ENCODE data around the gene LRRC8D.

Gene LRRC8D

DNA sequence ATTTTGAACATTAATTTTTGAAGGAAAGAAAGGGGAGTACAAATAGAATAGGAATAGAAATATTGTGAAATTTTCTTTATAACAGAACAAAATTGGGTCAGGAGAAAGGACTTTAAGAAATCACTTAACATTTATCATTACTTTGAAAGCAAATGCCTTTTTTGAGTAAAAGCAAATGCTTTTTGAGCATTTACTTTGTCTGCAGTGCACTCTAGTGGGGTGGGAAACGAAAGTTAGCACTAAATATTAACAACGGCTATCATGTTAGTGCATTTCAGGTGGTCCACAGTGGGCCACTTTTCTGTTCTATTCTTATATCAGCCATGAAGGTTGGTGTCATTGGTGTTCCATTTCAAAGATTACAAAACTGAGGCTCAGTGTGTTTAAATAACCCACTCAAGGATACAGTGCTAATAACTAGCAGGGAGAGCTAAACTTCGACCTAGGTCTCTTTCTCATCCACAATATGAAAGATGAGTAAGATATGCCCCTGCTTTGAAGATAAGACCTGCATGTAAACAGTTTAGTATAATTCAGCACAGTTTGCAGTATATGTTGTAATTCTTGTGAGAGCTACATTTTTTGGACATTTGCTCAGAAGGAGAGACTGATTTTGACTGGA, 13.4 kb downstream of the LRRC8D start:
- DNase-seq, result no peak

DNA sequence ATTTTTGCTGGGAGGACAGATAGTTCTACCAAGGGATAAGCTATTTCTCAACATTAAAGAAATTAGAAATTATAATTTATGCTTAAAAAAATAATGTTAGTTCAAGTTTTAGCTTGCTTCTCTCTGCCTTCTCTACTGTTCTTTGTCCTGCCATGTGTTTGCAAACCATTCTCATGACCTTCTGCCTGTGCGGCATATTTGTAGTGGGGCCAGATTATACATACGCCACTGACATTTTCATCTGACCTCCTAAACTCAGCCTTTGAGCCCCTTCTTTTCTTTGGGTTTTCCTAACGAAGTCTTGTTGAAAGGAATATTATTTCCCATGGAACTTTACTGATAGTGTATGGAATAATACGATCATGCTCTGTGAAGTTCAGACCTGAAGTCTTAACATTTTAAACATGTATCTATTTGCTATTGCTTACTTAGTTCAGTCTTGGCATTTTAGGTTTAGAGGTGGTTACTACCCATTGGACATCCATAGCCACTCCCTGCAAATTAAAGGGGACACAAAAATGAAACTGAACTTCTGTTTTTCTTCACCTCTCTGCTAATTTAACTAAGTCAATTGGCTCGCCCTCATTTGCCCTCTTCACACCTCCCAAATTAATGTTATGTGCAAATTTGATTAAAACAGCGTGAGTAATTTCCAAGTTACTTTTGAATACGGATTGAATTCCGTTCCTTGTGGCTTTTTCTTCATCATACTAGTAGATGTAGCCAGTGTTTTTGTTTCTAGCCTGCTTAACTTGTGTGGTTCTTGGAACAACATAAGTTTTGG, 15.6 kb downstream of the LRRC8D start:
- DNase-seq, result no peak

DNA sequence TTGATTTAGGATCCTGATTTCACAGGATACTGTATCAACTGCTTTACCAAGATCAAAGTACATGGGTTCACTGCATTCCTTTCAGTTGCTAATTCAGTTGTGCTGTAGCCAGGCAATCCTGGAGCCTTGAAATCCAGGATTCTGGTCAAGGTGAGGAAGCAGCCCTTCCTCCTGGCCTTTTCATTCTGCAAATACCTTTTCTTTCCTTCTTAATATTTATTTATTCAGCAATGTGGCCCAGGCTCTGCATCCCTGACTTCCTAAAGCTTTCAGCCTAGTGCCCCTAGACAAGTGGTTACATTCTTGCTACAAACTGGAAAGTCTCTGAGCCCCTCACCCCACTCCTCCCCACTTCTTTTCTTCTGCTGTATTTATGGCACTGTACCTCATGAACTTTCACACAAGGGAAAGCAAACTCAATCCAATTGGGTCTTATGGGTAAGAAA, 16.2 kb downstream of the LRRC8D start:
- no peak for DNase-seq

DNA sequence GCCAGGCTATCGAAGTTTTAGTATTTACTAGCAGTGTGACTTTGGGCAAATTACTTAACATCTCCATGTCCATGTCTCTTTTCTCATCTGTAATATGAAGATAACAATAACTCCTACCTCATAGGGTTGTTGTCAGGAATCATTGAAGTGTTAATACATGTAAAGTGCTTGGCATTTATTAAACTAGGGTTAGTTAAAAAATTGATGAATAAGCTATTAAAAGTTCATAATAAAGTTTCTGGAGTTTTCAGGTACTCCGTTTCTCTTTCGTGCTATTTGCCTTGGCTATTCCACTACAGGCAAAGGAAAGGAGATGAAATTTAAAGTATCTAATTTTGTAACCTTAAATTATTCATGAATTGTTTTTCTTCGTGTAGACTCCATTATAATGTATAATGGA, 16.7 kb downstream of the LRRC8D start:
- no peak for DNase-seq

DNA sequence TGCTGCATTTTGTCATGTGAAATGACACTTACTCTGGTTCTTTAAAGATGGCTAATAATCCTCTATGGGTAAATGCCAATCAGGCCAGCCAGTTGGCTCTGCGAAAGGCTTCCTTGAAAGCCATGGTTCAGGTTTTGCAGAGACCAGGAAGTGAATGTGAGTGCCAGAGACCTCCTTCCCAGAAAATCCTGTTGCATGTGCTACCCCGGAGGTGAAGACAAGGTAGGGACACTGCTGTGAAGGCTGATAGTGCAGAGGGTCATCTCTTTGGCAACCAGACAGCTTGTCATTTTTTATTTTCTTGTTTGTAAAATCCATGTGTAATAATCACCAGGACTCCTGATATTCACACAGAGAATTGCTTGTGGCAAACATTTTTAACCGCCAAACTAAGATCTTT, 18.7 kb downstream of the LRRC8D start:
- DNase-seq, result peak; percentile 40

- no peak for DNase-seq
Observed at GRCh38 chr1:89841507-89841906, 20.7 kb downstream of the LRRC8D start.

DNA sequence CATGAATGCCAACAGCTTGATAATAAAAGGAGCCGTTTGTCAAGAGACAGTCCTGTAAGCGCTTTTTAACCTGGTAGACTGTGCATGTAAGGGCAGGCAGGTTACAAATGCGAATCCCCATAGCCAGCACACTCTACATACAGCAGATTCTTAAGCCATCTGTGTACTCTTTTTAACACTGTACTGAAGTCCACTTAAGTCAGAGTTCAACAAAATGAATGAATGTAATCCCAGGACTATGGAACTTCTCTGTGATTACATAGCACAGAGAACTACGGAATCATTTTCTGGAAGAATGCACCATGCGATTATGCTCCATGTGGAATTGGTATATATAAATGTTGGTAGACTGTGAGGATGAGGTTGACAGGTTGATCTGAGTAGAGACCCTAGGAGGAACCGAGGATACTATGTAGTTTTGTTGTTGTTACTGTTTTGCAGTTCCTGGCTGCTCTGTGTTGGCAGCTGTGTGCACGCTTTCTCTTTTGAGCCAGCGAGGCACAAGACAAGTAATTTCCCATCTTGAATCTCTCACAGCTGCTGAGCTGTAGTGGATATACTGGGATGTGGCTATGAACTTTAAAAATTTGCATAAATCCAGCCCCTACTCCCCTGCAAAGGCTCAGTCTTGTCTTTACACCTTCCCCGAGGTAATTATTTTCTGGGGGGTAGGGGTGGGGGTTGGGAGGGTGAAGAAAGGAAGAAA, 21.9 kb downstream of the LRRC8D start:
- no peak for DNase-seq

- DNase-seq, result peak; percentile 85
Observed at GRCh38 chr1:89843273-89844130, 22.7 kb downstream of the LRRC8D start.

DNA sequence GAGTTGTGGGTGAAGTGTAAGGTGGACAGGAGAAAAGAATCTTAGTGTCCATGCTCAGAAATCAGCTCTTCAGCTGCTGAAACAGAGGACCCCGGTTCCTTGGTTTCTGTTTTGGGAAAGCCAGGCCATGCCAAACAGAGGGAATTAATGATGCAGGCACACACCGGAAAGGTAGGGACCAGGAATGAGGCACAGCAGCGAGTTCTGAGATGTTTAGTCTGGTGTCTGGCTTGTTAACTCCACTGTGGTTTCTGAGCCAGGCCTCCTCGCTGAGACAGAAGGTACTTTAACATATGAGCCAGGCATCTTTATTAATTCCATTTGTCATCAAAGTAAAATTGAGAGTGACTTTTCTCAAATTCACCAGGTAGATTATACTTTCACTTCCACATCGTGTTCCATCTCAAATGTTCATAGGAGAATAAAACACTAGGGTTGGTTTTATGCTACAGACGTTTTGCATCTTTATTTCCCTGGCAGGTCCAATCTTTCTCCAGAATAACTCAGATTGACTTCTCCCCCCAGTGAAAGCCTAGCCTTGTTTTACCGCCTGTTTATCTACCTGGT, 23.5 kb downstream of the LRRC8D start:
- DNase-seq, result no peak

DNA sequence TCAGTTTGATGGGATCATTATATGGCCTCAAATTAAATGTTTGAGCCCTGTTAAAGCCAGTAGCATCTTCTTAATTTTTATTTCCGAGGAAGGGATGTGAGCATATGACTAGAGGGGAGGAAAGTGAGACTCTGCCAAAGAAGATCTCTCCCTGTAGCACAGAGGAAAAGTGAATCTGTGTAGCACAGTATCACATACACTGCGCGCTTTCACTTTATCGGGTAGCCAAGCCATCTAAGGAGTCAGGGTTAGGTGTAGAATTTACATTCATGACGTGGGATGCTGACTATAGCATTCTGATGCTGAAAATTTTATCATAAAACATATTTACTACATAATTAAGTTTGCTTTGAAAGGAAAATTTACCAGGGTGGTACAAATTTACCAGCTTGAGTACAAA, 24.0 kb downstream of the LRRC8D start:
- DNase-seq, result no peak

DNA sequence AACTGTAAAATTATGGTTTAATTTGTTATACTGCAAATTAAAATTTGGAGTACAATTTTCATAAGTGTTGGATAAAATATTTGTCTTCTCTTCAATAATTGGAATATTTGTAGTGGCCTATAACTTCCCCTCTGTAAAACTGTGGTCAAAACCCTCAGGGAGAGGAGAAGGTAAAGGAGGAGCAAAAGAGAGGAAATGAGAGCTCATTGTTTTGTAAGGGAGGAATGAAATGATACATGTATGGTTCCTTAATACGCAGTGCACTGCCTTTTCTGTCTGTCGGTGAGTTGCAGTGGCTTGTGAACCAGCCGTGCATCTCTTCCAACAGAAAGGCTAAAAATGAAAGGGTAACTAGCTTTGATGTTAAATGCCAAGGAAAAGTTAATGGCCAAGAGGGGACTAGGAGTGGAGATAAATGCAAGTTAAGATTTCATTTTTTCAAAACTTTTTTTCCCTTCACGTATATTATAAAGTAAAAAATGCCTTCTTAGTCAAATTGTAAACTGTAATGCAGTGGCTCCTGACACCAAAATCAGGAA, 26.4 kb downstream of the LRRC8D start:
- DNase-seq, result peak; percentile 24

DNA sequence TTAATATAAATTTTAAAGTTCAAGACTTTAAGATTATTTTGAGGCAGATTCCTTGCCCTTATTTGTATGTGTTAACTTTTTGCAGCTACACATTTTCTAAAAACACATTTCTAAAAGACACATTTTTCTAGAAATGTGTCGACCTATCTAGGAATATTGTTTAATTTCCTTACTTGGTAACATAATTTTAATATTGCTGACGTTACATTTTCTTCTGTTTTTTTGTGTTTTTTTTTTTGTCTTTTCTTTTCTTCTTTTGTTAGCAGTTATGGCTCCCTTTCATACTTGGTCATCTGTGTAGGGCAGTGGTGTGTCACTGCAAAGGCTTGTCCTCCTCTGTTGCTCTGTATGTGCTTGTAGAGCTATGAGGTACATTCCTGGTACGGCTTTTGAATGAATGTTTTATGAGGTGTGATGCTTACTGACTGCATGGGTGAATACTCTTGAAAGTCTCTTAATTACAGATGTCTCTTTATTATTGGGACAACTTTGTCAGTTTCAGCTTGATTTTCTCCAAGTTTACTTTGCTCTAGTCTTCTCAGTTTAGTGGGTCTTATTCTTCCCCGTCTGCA, 30.1 kb downstream of the LRRC8D start:
- no peak for DNase-seq

- no peak for DNase-seq
Observed at GRCh38 chr1:89854140-89854539, 33.3 kb downstream of the LRRC8D start.

DNA sequence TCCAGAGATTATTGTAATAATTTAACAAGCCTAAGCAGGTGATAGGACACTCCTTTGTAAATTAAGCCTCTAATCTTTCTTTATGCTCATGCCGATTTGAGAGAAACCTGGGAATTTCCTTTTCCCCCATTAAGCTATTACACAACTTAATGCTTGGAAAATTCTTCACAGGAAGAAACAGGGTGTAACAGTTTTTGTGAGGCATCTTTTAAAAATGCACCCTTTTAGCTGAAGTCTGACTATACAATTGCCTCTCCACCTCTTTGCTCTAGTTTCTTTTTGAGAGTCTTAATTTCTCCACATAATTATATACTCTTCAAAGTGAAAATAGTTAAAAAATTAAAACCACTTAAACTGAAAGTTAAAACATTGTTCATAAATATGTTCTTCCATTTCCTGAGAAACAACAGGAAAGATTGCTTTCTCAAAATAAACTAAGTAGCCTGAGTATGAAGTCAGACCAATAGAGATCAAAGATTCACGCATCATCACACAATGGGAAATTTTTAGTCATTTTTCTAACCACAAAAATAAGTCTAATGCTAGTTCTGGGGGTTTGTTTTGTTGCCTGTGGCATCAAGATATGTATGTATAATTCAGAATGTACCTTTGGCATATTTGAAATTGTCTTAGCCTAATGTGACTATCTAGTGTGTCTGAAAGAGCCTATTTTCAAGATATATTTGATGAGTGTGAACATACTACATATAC, 34.7 kb downstream of the LRRC8D start:
- peak; percentile 25 for DNase-seq

DNA sequence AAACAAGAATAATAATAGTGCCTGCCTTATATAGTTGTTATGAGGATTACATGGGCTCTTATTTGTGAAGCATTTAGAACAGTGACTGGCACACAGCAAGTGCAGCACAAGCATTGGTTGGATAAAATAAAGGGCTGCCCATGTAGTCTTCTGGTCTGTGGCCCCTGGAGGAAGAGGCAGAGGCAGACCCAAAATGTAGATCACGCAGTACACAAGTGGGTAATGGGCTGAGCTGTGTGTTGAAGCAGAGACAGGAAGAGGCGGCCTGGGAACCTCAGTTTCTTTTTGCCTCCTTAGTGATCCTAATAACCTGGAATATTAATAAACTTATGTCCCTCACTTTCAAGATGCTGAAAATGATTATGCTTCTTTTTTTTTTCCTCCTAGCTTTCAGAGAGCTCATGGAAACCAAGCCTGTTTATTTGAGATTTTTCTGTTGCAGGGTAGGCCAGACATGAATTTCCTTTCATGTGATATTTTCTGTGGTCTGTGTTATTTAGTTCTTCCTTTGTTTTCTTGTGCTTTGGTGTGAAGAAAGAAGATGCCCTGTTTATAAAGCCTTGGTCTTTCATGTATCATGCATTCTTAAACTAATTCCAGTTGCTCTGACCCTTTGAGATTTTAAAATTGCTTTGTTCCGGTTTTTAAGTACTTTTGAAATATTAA, 42.5 kb downstream of the LRRC8D start:
- DNase-seq, result no peak

GRCh38 chr1:89865498-89866382, 44.9 kb downstream of the LRRC8D start:
- DNase-seq, result no peak

- no peak for DNase-seq
Observed at GRCh38 chr1:89866568-89866967, 45.7 kb downstream of the LRRC8D start.

GRCh38 chr1:89870998-89871397, 50.2 kb downstream of the LRRC8D start:
- no peak for DNase-seq

DNA sequence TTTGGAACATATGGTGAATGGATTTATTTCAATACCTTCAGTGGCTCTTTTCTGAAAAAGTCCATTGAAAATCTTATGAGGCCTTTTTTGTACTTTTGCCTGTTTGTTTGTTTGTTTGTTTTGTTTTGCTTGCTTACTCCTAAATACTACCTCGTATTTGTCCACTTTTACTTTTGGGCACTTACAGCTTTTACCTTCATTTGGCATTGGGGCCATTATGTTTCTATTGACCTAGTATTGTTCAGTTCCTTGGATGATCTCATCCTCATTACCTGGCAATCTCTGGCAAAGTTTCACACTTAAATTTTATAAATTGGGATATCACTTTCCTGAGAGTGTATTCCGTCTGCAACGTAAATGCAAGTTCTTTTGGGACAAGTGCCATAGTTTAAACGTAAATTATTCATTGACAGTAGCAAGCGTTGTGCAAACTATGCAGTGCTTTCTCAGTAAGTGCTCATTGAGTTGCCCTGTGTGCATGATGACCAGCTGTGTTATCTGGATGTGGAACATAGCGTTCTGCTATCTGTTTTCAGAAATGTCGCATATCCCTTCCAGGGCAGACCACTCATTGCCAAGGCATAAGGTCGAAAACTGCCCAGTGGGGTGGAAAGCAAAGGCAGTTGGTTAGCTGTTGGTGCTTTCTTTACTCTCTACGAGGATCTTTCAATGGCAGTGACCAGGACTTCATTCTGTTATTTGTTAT, 51.1 kb downstream of the LRRC8D start:
- DNase-seq, result no peak

Data from hematopoietic multipotent progenitor cell treated with erythropoietin and hydrocortisone succinate and interleukin-3 and kit ligand, for 6 days (in vitro differentiated cells).